Right atrium auricular region (tissue), 2 donors: ENCODE measurements around the gene ACVR2A. TPM values are rescaled to one million over a fixed set of nuclear protein-coding genes. Genes with fewer than 3 reads are reported as not detected.
A peak's percentile ranks its signal among the peaks of the same experiment; 100 is the strongest.

Source experiments
- DNase-seq: peaks from one replicate; pipeline ENCODE4 v3.0.0-alpha.2; 2019; ENCODE audit warnings: low spot score
- H3K27ac ChIP-seq, 2 donors: fragments of 200-600 bp; sonication (generic); 1 replicate in 1 of 2; 2 replicates in 1 of 2; pipeline ENCODE4 v1.5.1; 2016 to 2019
- H3K27me3 ChIP-seq, 2 donors: fragments of 200-600 bp; sonication (generic); one replicate each; pipeline versions ENCODE4 v1.5.1 to v1.6.0; 2017 to 2019
- H3K36me3 ChIP-seq: fragments of 200-600 bp; sonication (generic); one replicate; pipeline ENCODE4 v1.5.1; 2016
- H3K4me1 ChIP-seq, 2 donors: fragments of 200-600 bp; sonication (generic); one replicate each; pipeline versions ENCODE4 v1.5.1 to v1.6.0; 2017 to 2019
- H3K4me3 ChIP-seq, 2 donors: fragments of 200-600 bp; sonication (generic); 1 replicate in 1 of 2; 2 replicates in 1 of 2; pipeline ENCODE4 v1.5.1; 2017 to 2019; ENCODE audit warnings: mild to moderate bottlenecking in 1 of 2, moderate library complexity in 1 of 2
- H3K9me3 ChIP-seq, 2 donors: fragments of 200-600 bp; sonication (generic); one replicate each; pipeline ENCODE4 v1.5.1; 2019
- CTCF ChIP-seq, 2 donors: fragments of 200-600 bp; sonication (generic); IDR thresholded peaks; one replicate each; pipeline ENCODE4 v1.5.1; 2019; ENCODE audit warnings: antibody characterized with exemption in 2 of 2
- total RNA-seq, 2 donors: library from RNA; depleted of rRNA; stranded (reverse); fragments of >200 nt; gene quantifications; one replicate each; pipeline ENCODE4 v1.1.0, GENCODE V29; 2016

Gene ACVR2A
- total RNA-seq, 2 donors from 2014 or later: 7.9 to 9.7 TPM

- no peak overlapping the region for H3K4me3 ChIP-seq
- H3K36me3 ChIP-seq: no peaks in the 10 kb centered on the region
- H3K27me3 ChIP-seq: no peaks in the 10 kb centered on the region
- DNase-seq: no peak
- no peak overlapping the region for H3K27ac ChIP-seq
- TF ChIP-seq CTCF (IDR thresholded peaks at IDR 0.05): no peak
- H3K4me1 ChIP-seq: peaks cover 0 to 10% of the 10 kb centered on the region in 2 donors
- no peaks in the 10 kb centered on the region for H3K9me3 ChIP-seq
Observed at GRCh38 chr2:147888680-147889079, 43.9 kb downstream of the ACVR2A start.

GRCh38 chr2:147904051-147904450, 59.2 kb downstream of the ACVR2A start:
- Histone ChIP-seq H3K9me3 (no peaks in the 10 kb centered on the region), H3K4me1 (no peaks in the 10 kb centered on the region), H3K27me3 (no peaks in the 10 kb centered on the region), H3K36me3 (no peaks in the 10 kb centered on the region), H3K27ac (no peak overlapping the region), H3K4me3 (no peak overlapping the region)
- TF ChIP-seq CTCF (IDR thresholded peaks at IDR 0.05): no peak
- DNase-seq: no peak

- no peak for TF ChIP-seq CTCF (IDR thresholded peaks at IDR 0.05)
- H3K27ac ChIP-seq: no peak overlapping the region
Observed at GRCh38 chr2:147909178-147909577, 64.3 kb downstream of the ACVR2A start.

GRCh38 chr2:147910990-147911473, 66.2 kb downstream of the ACVR2A start:
- Histone ChIP-seq H3K4me3 (no peak overlapping the region), H3K27ac (no peak overlapping the region), H3K36me3 (no peaks in the 10 kb centered on the region), H3K4me1 (peaks cover 0 to 4% of the 10 kb centered on the region in 2 donors), H3K27me3 (no peaks in the 10 kb centered on the region), H3K9me3 (no peaks in the 10 kb centered on the region)
- DNase-seq: no peak
- TF ChIP-seq CTCF (IDR thresholded peaks at IDR 0.05): peak; percentile 52 to 86

More at GRCh38 chr2:147909178-147909577, 64.3 kb downstream of the ACVR2A start:
- DNase-seq: no peak
- Histone ChIP-seq H3K4me3 (no peak overlapping the region), H3K36me3 (no peaks in the 10 kb centered on the region), H3K4me1 (peaks cover 0 to 4% of the 10 kb centered on the region in 2 donors), H3K9me3 (no peaks in the 10 kb centered on the region), H3K27me3 (no peaks in the 10 kb centered on the region)

- TF ChIP-seq CTCF (IDR thresholded peaks at IDR 0.05): no peak
Observed at GRCh38 chr2:147913701-147914480, 69.1 kb downstream of the ACVR2A start.

More at GRCh38 chr2:147913701-147914480, 69.1 kb downstream of the ACVR2A start:
- no peaks in the 10 kb centered on the region for H3K36me3 ChIP-seq
- no peak for DNase-seq
- no peaks in the 10 kb centered on the region for H3K9me3 ChIP-seq
- H3K27me3 ChIP-seq: no peaks in the 10 kb centered on the region
- H3K27ac ChIP-seq: no peak overlapping the region
- no peak overlapping the region for H3K4me3 ChIP-seq
- peaks cover 0 to 4% of the 10 kb centered on the region in 2 donors for H3K4me1 ChIP-seq
